ENCODE measurements around the gene CISH.

The CISH gene

GRCh38 chr3:50610181-50610971, 1.2 kb downstream of the CISH start:
- DNase-seq (ENCODE audit: low read depth), result no peak
- TF ChIP-seq CTCF (IDR thresholded peaks at IDR 0.05; ENCODE audit: low read depth, low read length, missing control alignments), result no peak
- H3K4me3 ChIP-seq (ENCODE audit: low read depth, low read length), result peak overlapping the region; percentile 52

- no peak overlapping the region for H3K4me3 ChIP-seq (ENCODE audit: low read depth, low read length)
- TF ChIP-seq CTCF (IDR thresholded peaks at IDR 0.05; ENCODE audit: low read depth, low read length, missing control alignments), result no peak
- no peak for DNase-seq (ENCODE audit: low read depth)
These were observed 1.9 kb downstream of the CISH start for GRCh38 chr3:50609763-50610085.

GRCh38 chr3:50609071-50609762, 2.4 kb downstream of the CISH start:
- H3K4me3 ChIP-seq (ENCODE audit: low read depth, low read length), result no peak overlapping the region
- no peak for TF ChIP-seq CTCF (IDR thresholded peaks at IDR 0.05; ENCODE audit: low read depth, low read length, missing control alignments)
- no peak for DNase-seq (ENCODE audit: low read depth)

- TF ChIP-seq CTCF (IDR thresholded peaks at IDR 0.05; ENCODE audit: low read depth, low read length, missing control alignments), result no peak
- no peak overlapping the region for H3K4me3 ChIP-seq (ENCODE audit: low read depth, low read length)
These were observed 3.3 kb downstream of the CISH start for GRCh38 chr3:50608278-50608677.

GRCh38 chr3:50607271-50608091, 4.1 kb downstream of the CISH start:
- no peak overlapping the region for H3K4me3 ChIP-seq (ENCODE audit: low read depth, low read length)
- DNase-seq (ENCODE audit: low read depth), result no peak

More at GRCh38 chr3:50608278-50608677, 3.3 kb downstream of the CISH start:
- DNase-seq (ENCODE audit: low read depth), result no peak

GRCh38 chr3:50606596-50606995, 5.0 kb downstream of the CISH start:
- no peak overlapping the region for H3K4me3 ChIP-seq (ENCODE audit: low read depth, low read length)
- DNase-seq (ENCODE audit: low read depth), result no peak
- no peak for TF ChIP-seq CTCF (IDR thresholded peaks at IDR 0.05; ENCODE audit: low read depth, low read length, missing control alignments)

More at GRCh38 chr3:50607271-50608091, 4.1 kb downstream of the CISH start:
- no peak for TF ChIP-seq CTCF (IDR thresholded peaks at IDR 0.05; ENCODE audit: low read depth, low read length, missing control alignments)

Measured in GM12864 (cell line).